Karpas-422 (cell line): Measurements from ENCODE around the gene KCNQ1. TPM values are rescaled to one million over a fixed set of nuclear protein-coding genes. Genes with fewer than 3 reads are reported as not detected.

Source experiments
- DNase-seq: peaks from one replicate; pipeline ENCODE4 v3.0.0-alpha.2; 2015
- H2AFZ ChIP-seq: fragments of 200-600 bp; sonication (generic); 2 replicates; pipeline ENCODE4 v1.6.1; 2014; ENCODE audit warnings: antibody characterized with exemption, low read length, mixed read lengths
- H3K27ac ChIP-seq: fragments of 200-600 bp; sonication (generic); 2 replicates; pipeline ENCODE4 v1.5.1; 2014; ENCODE audit warnings: mild to moderate bottlenecking, low read length, moderate library complexity
- H3K27me3 ChIP-seq: fragments of 200-600 bp; sonication (generic); 2 replicates; pipeline ENCODE4 v1.6.1; 2014; ENCODE audit warnings: low read length, mixed read lengths
- H3K36me3 ChIP-seq: fragments of 200-600 bp; sonication (generic); 2 replicates; pipeline ENCODE4 v1.6.1; 2014; ENCODE audit warnings: low read length, mixed read lengths; ENCODE audit not compliant: insufficient read depth
- H3K4me1 ChIP-seq: fragments of 200-600 bp; sonication (generic); 2 replicates; pipeline ENCODE4 v1.6.1; 2014; ENCODE audit warnings: mild to moderate bottlenecking, low read length, mixed read lengths
- H3K4me2 ChIP-seq: fragments of 200-600 bp; sonication (generic); 2 replicates; pipeline ENCODE4 v1.6.1; 2014; ENCODE audit warnings: low read length, low read depth, mild to moderate bottlenecking; ENCODE audit not compliant: poor library complexity, severe bottlenecking
- H3K4me3 ChIP-seq: fragments of 200-600 bp; sonication (generic); 2 replicates; pipeline ENCODE4 v1.5.1; 2014; ENCODE audit warnings: mild to moderate bottlenecking, antibody characterized with exemption, low read length, mixed read lengths
- H3K79me2 ChIP-seq: fragments of 200-600 bp; sonication (generic); 2 replicates; pipeline ENCODE4 v1.6.1; 2014; ENCODE audit warnings: mild to moderate bottlenecking, low read length, mixed read lengths
- H3K9ac ChIP-seq: fragments of 200-600 bp; sonication (generic); 2 replicates; pipeline ENCODE4 v1.6.0; 2014; ENCODE audit warnings: low read length
- H3K9me2 ChIP-seq: fragments of 200-600 bp; sonication (generic), shearing (Covaris generic); replicated peaks from 2 replicates; pipeline ENCODE4 v1.6.0; 2014; ENCODE audit warnings: mild to moderate bottlenecking, low read length, moderate library complexity; ENCODE audit not compliant: insufficient read depth
- H3K9me3 ChIP-seq: fragments of 300-700, 200-600 bp; sonication (generic); 2 replicates; pipeline ENCODE4 v1.6.1; 2014; ENCODE audit warnings: low read length, mixed read lengths
- H4K20me1 ChIP-seq: fragments of 200-600 bp; sonication (generic); 2 replicates; pipeline ENCODE4 v1.6.1; 2014; ENCODE audit warnings: mild to moderate bottlenecking, antibody characterized with exemption, low read length, low read depth; ENCODE audit not compliant: insufficient read depth
- total RNA-seq: library from RNA; depleted of rRNA; stranded (reverse); fragments of >200 nt; shearing (Covaris generic); gene quantifications from 2 replicates; pipeline ENCODE4 v1.2.3, GENCODE V29; 2014; ENCODE audit warnings: low replicate concordance

KCNQ1 gene
- total RNA-seq, 1 experiment from 2014 or later = not detected

DNA sequence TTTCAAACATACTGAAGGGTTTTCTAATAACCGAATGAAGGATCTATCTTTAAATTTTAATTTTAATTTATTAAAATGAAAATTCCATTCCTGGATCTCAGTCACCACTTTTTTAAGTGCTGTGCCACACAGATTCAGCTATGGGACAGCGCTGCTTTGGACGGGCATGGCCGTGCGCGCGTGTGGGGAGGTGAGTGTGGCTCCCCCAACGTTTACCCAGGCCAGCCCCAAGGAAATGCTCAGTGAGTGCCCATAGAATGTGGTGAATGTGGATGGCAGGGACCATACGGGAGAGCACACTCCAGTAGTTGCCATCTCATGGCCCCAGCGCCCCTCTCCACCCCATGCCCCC, 343.0 kb downstream of the KCNQ1 start:
- Histone ChIP-seq H3K79me2 (no peaks in the 10 kb centered on the region), H3K9me3 (no peaks in the 10 kb centered on the region), H3K4me2 (no peak overlapping the region), H3K27ac (no peak overlapping the region), H4K20me1 (no peaks in the 10 kb centered on the region; the same call in 1 of the 2 replicates), H3K36me3 (no peaks in the 10 kb centered on the region), H3K27me3 (no peaks in the 10 kb centered on the region), H2AFZ (no peak overlapping the region), H3K4me3 (no peak overlapping the region), H3K9me2 (no peaks in the 10 kb centered on the region), H3K9ac (no peak overlapping the region), H3K4me1 (peaks cover 15% of the 10 kb centered on the region)
- no peak for DNase-seq

GRCh38 chr11:2788168-2789071, 343.6 kb downstream of the KCNQ1 start:
- no peak overlapping the region for H3K4me2 ChIP-seq
- H3K9ac ChIP-seq = no peak overlapping the region
- no peak for DNase-seq

GRCh38 chr11:2789331-2789730, 344.5 kb downstream of the KCNQ1 start:
- DNase-seq = no peak
- no peaks in the 10 kb centered on the region for H3K27me3 ChIP-seq
- no peak overlapping the region for H3K27ac ChIP-seq
- no peaks in the 10 kb centered on the region; the same call in 1 of the 2 replicates for H4K20me1 ChIP-seq
- no peaks in the 10 kb centered on the region for H3K79me2 ChIP-seq
- no peak overlapping the region for H3K4me2 ChIP-seq
- no peaks in the 10 kb centered on the region for H3K9me2 ChIP-seq
- no peak overlapping the region for H2AFZ ChIP-seq
- H3K4me3 ChIP-seq = no peak overlapping the region
- H3K9me3 ChIP-seq = no peaks in the 10 kb centered on the region
- H3K4me1 ChIP-seq = no peaks in the 10 kb centered on the region; the same call in 1 of the 2 replicates
- no peaks in the 10 kb centered on the region for H3K36me3 ChIP-seq
- H3K9ac ChIP-seq = no peak overlapping the region

More at GRCh38 chr11:2788168-2789071, 343.6 kb downstream of the KCNQ1 start:
- Histone ChIP-seq H3K27ac (no peak overlapping the region), H3K4me1 (peaks cover 8% of the 10 kb centered on the region), H2AFZ (no peak overlapping the region), H3K79me2 (no peaks in the 10 kb centered on the region), H3K4me3 (no peak overlapping the region), H3K36me3 (no peaks in the 10 kb centered on the region), H3K9me3 (no peaks in the 10 kb centered on the region), H3K27me3 (no peaks in the 10 kb centered on the region), H4K20me1 (no peaks in the 10 kb centered on the region; the same call in 1 of the 2 replicates), H3K9me2 (no peaks in the 10 kb centered on the region)

DNA sequence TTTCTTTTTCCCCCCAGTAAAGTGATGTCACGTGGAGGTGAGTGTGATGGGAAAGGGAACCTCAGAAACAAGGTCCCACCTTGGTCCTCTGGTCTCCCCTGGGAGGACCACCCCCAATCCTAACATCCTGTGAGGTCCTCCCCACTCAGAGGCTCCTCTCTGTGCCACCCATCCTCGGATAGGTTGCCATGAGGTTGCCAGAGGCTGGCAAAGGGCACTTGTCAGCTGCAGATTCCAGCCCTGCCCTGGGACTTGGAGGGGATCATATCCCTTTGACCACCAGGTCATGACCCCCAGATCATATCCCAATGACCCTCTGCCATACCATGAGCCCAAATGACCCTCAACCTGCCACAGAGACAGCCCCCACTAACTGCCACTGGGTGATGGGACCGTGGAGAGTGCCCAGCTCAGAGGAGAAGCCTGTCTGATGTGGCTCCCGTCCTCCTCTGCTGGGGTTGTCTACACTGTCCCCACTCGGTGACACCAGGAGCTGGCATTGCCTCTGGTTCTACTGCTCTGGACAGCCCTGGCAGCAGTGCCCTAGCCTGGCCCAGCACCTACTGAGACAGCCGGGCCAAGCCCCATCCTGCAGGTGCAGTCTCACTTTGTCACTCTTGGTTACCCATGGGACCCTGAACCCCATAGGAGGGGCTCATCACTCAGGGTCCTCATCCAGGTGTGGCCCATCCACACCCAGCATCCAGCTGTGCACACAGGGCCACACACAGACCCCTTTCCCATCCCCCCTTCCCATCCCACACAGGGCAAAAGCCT, 345.2 kb downstream of the KCNQ1 start:
- no peak overlapping the region for H3K4me3 ChIP-seq
- H3K4me2 ChIP-seq = no peak overlapping the region
- H3K27ac ChIP-seq = no peak overlapping the region
- H3K79me2 ChIP-seq = no peaks in the 10 kb centered on the region
- H3K36me3 ChIP-seq = no peaks in the 10 kb centered on the region
- H3K9me2 ChIP-seq = no peaks in the 10 kb centered on the region
- H3K4me1 ChIP-seq = no peaks in the 10 kb centered on the region
- DNase-seq = no peak
- no peak overlapping the region for H3K9ac ChIP-seq
- no peaks in the 10 kb centered on the region; the same call in 1 of the 2 replicates for H4K20me1 ChIP-seq
- no peak overlapping the region for H2AFZ ChIP-seq
- no peaks in the 10 kb centered on the region for H3K27me3 ChIP-seq
- H3K9me3 ChIP-seq = no peaks in the 10 kb centered on the region

DNA sequence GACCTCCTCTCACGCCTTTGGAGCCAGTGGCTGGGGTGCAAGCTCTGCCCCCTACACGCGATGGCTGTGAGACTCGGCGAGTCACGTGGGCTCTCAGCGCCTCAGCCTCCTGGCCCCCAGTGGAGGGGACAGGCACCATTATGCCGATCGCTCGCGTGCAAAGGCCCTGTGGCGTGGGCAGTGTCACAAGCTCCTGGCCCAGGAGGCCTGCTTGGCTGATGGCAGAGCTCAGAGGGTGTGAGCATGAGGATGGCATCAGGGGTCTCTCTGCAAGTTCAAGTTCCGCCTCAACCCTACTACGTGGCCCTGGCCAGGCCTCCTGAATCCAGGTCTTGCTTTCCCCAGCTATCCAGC, 345.7 kb downstream of the KCNQ1 start:
- no peak overlapping the region for H3K27ac ChIP-seq
- no peaks in the 10 kb centered on the region for H3K9me2 ChIP-seq
- no peak overlapping the region for H3K9ac ChIP-seq
- no peak overlapping the region for H2AFZ ChIP-seq
- no peaks in the 10 kb centered on the region for H3K9me3 ChIP-seq
- H3K4me3 ChIP-seq = no peak overlapping the region
- H3K27me3 ChIP-seq = no peaks in the 10 kb centered on the region
- H3K4me2 ChIP-seq = no peak overlapping the region
- no peaks in the 10 kb centered on the region for H3K4me1 ChIP-seq
- DNase-seq = no peak
- H3K36me3 ChIP-seq = no peaks in the 10 kb centered on the region
- no peaks in the 10 kb centered on the region; the same call in 1 of the 2 replicates for H4K20me1 ChIP-seq
- H3K79me2 ChIP-seq = no peaks in the 10 kb centered on the region

GRCh38 chr11:2791139-2791520, 346.3 kb downstream of the KCNQ1 start:
- no peaks in the 10 kb centered on the region for H3K9me3 ChIP-seq
- H3K4me2 ChIP-seq = no peak overlapping the region
- H3K4me3 ChIP-seq = no peak overlapping the region
- H3K79me2 ChIP-seq = no peaks in the 10 kb centered on the region
- H3K27ac ChIP-seq = no peak overlapping the region
- no peaks in the 10 kb centered on the region for H3K4me1 ChIP-seq
- H2AFZ ChIP-seq = no peak overlapping the region
- no peaks in the 10 kb centered on the region for H3K27me3 ChIP-seq
- no peaks in the 10 kb centered on the region; the same call in 1 of the 2 replicates for H4K20me1 ChIP-seq
- H3K9me2 ChIP-seq = no peaks in the 10 kb centered on the region
- H3K9ac ChIP-seq = no peak overlapping the region
- no peaks in the 10 kb centered on the region for H3K36me3 ChIP-seq
- no peak for DNase-seq

DNA sequence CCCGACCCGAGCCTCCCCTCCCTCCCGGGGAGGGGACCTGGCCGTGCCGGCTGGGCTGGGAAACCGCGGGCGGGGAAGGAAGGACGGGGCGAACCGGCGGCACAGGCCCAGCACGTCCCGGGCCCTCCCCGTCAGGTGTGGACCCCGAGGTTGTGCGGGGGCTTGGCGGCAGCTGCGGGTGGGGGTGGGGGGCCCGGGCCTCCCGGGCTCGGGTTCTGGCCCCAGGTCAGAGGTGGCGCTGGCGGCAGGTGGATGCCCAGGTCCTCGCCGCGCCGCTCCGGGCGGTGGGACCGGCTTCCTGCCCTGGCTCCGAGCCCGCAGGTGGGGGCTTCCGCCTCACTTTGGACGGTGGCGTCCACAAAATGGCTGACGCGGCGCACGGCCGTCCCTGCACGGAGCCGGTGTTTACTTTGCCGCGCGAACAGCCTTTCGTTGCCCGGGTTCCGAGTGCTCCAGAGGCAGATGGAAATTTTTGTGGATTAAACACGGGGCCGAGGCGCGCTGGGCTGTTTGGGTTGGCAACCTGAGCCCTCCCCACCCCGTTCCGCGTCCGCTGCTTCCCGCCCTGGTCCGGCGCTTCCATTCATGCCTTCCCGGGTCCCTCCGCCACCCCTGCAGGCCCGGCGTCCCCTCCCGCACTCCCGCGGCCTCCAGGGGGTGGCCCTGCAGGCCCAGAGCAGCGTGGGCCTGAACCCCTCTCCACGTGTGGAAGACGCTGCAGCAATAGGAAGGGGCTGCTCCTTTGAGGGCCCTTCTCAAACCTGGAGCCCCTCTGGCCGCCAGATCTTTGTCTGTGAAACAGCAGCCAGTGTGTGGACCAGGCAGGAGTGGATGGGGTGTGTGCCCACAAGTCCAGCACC, 346.9 kb downstream of the KCNQ1 start:
- Histone ChIP-seq H3K9me2 (no peaks in the 10 kb centered on the region), H3K4me2 (no peak overlapping the region), H3K36me3 (no peaks in the 10 kb centered on the region), H3K9ac (no peak overlapping the region), H3K79me2 (no peaks in the 10 kb centered on the region), H3K9me3 (no peaks in the 10 kb centered on the region), H3K27me3 (no peaks in the 10 kb centered on the region), H2AFZ (no peak overlapping the region), H3K4me3 (no peak overlapping the region), H4K20me1 (no peaks in the 10 kb centered on the region; the same call in 1 of the 2 replicates), H3K27ac (no peak overlapping the region), H3K4me1 (no peaks in the 10 kb centered on the region)
- no peak for DNase-seq
